Measurements from ENCODE around the gene DCAF15.

GRCh38 chr19:14006085-14006765, 53.9 kb downstream of the DCAF15 start, which contains the start of gene RFX1:
- no peak for TF ChIP-seq CTCF (conservative IDR thresholded peaks at IDR 0.05)
- no peak for TF ChIP-seq ZFX (IDR thresholded peaks at IDR 0.05)

All from C4-2B (cell line).